K562 (cell line): Measurements from ENCODE around the gene ERRFI1. TPM values are rescaled to one million over a fixed set of nuclear protein-coding genes. Genes with fewer than 3 reads are reported as not detected.

ENCODE experiments used
- MED1 ChIP-seq: sonication (generic); formaldehyde crosslinking; IDR thresholded peaks from 2 replicates; pipeline ENCODE4 v1.8.1; 2023; ENCODE audit warnings: missing genetic modification reagents, borderline replicate concordance
- NKRF ChIP-seq: fragments of 450-650 bp; IDR thresholded peaks from 2 replicates; pipeline ENCODE4 v1.6.1; 2016; ENCODE audit warnings: borderline replicate concordance
- polyA plus RNA-seq, 8 experiments: library from polyadenylated mRNA; depleted of rRNA in 4 of 8; stranded (reverse) in 5 of 8; unstranded in 3 of 8; fragments of >200 nt; fragmentation: Nextera tagmentation in 2 of 8; fragmentation: Illumina TruSeq in 1 of 8; extraction: Ambion mirVana in 2 of 8; extraction: Trizol in 1 of 8; gene quantifications; 2 replicates each; pipeline versions ENCODE4 v1.2.1 to v1.2.3, GENCODE V29; 2011 to 2014; ENCODE audit warnings: inconsistent platforms in 1 of 8, missing spikeins in 1 of 8
- total RNA-seq, 7 experiments: library from RNA; depleted of rRNA in 6 of 7; stranded (reverse); fragments of >200 nt in 6 of 7; fragmentation: Illumina TruSeq in 2 of 7; extraction: Trizol in 2 of 7; gene quantifications; 2 replicates each; pipeline versions ENCODE4 v1.2.1 to v1.2.3, GENCODE V29; 2011 to 2021; ENCODE audit warnings: low replicate concordance in 1 of 7
- TF ChIP-seq, protein P1 (sequence below), 2 experiments: fragments of 450-650 bp; formaldehyde crosslinking in 1 of 2; IDR thresholded peaks; 2 replicates each; pipeline versions ENCODE4 v1.4.0 to v1.6.1; 2014 to 2020; ENCODE audit warnings: mild to moderate bottlenecking in 2 of 2, borderline replicate concordance in 1 of 2, low read depth in 1 of 2

The ERRFI1 gene
- total and polyA plus RNA-seq, 9 of the 15 experiments (the other 6 are each of a cell fraction or from before 2014, with no cell fraction given) = 0.67 to 4.4 (median 1.1) TPM

GRCh38 chr1:8027748-8028570 is 1.9 kb upstream of the ERRFI1 start (continued):
- no peak for TF ChIP-seq MED1
- TF ChIP-seq, protein P1, sequence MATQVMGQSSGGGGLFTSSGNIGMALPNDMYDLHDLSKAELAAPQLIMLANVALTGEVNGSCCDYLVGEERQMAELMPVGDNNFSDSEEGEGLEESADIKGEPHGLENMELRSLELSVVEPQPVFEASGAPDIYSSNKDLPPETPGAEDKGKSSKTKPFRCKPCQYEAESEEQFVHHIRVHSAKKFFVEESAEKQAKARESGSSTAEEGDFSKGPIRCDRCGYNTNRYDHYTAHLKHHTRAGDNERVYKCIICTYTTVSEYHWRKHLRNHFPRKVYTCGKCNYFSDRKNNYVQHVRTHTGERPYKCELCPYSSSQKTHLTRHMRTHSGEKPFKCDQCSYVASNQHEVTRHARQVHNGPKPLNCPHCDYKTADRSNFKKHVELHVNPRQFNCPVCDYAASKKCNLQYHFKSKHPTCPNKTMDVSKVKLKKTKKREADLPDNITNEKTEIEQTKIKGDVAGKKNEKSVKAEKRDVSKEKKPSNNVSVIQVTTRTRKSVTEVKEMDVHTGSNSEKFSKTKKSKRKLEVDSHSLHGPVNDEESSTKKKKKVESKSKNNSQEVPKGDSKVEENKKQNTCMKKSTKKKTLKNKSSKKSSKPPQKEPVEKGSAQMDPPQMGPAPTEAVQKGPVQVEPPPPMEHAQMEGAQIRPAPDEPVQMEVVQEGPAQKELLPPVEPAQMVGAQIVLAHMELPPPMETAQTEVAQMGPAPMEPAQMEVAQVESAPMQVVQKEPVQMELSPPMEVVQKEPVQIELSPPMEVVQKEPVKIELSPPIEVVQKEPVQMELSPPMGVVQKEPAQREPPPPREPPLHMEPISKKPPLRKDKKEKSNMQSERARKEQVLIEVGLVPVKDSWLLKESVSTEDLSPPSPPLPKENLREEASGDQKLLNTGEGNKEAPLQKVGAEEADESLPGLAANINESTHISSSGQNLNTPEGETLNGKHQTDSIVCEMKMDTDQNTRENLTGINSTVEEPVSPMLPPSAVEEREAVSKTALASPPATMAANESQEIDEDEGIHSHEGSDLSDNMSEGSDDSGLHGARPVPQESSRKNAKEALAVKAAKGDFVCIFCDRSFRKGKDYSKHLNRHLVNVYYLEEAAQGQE (IDR thresholded peaks at IDR 0.05; ENCODE audit: borderline replicate concordance) = no peak
- TF ChIP-seq, protein P1 (CRISPR knock-in tag; IDR thresholded peaks at IDR 0.05; ENCODE audit: low read depth) = no peak
- TF ChIP-seq NKRF = no peak
